ENCODE results near the gene UBAC2.

Gene UBAC2

GRCh38 chr13:99414048-99414995, 213.7 kb downstream of the UBAC2 start:
- CTCF ChIA-PET: interaction anchor here (2.0 to 6.0 kb wide), 3 partner anchors 21 to 148 kb away, joined by 8 to 29 read pairs (median 17); no protein-coding TSS in a partner anchor
- Mint-ChIP-seq H3K36me3 (peaks cover 7% of the 10 kb centered on the region), H3K27ac (no peak overlapping the region), H3K9me3 (peaks cover 6% of the 10 kb centered on the region), H3K27me3 (peaks cover 14% of the 10 kb centered on the region), H3K4me1 (peaks cover 14% of the 10 kb centered on the region), H3K4me3 (no peak overlapping the region)
- peak; percentile 17 for DNase-seq

GRCh38 chr13:99415014-99415650, 214.5 kb downstream of the UBAC2 start:
- DNase-seq: no peak
- H3K36me3 Mint-ChIP-seq: peaks cover 7% of the 10 kb centered on the region
- CTCF ChIA-PET: interaction anchor here (1.0 to 6.0 kb wide), 3 partner anchors 10 to 145 kb away, joined by 3 to 29 read pairs (median 4); no protein-coding TSS in a partner anchor

GRCh38 chr13:99415851-99416331, 215.2 kb downstream of the UBAC2 start:
- H3K4me3 Mint-ChIP-seq: peak overlapping the region; percentile 21
- CTCF ChIA-PET: interaction anchor here (1.0 to 6.0 kb wide), 4 partner anchors 10 to 145 kb away, joined by 3 to 29 read pairs (median 8); no protein-coding TSS in a partner anchor
- peak overlapping the region; percentile 78 for H3K27ac Mint-ChIP-seq
- peaks cover 21% of the 10 kb centered on the region for H3K27me3 Mint-ChIP-seq
- peaks cover 6% of the 10 kb centered on the region for H3K9me3 Mint-ChIP-seq
- DNase-seq: peak; percentile 40
- H3K4me1 Mint-ChIP-seq: peaks cover 27% of the 10 kb centered on the region
- peaks cover 6% of the 10 kb centered on the region for H3K36me3 Mint-ChIP-seq

More at GRCh38 chr13:99415014-99415650, 214.5 kb downstream of the UBAC2 start:
- H3K4me1 Mint-ChIP-seq: peaks cover 21% of the 10 kb centered on the region
- peaks cover 19% of the 10 kb centered on the region for H3K27me3 Mint-ChIP-seq
- H3K27ac Mint-ChIP-seq: no peak overlapping the region
- peaks cover 6% of the 10 kb centered on the region for H3K9me3 Mint-ChIP-seq
- H3K4me3 Mint-ChIP-seq: no peak overlapping the region

- Mint-ChIP-seq H3K27ac (peak overlapping the region; percentile 78), H3K9me3 (peaks cover 6% of the 10 kb centered on the region), H3K36me3 (peaks cover 5% of the 10 kb centered on the region), H3K4me3 (peak overlapping the region; percentile 35), H3K4me1 (peaks cover 32% of the 10 kb centered on the region), H3K27me3 (peaks cover 25% of the 10 kb centered on the region)
- peak; percentile 39 for DNase-seq
- CTCF ChIA-PET: interaction anchor here (1.0 to 6.0 kb wide), 5 partner anchors 9 to 146 kb away, joined by 3 to 29 read pairs (median 4); no protein-coding TSS in a partner anchor
Observed at GRCh38 chr13:99416411-99417121, 215.9 kb downstream of the UBAC2 start.

- peak overlapping the region; percentile 78 for H3K27ac Mint-ChIP-seq
Observed at GRCh38 chr13:99417201-99418102, 216.8 kb downstream of the UBAC2 start.

GRCh38 chr13:99418103-99418842, 217.6 kb downstream of the UBAC2 start:
- DNase-seq: peak; percentile 16
- CTCF ChIA-PET: interaction anchor here (1.1 to 6.0 kb wide), 4 partner anchors 17 to 238 kb away, joined by 3 to 29 read pairs (median 17); no protein-coding TSS in a partner anchor
- H3K27ac Mint-ChIP-seq: peak overlapping the region; percentile 38

More at GRCh38 chr13:99417201-99418102, 216.8 kb downstream of the UBAC2 start:
- Mint-ChIP-seq H3K27me3 (peaks cover 31% of the 10 kb centered on the region), H3K4me1 (peaks cover 38% of the 10 kb centered on the region), H3K9me3 (no peaks in the 10 kb centered on the region), H3K36me3 (no peaks in the 10 kb centered on the region), H3K4me3 (peak overlapping the region; percentile 14)
- CTCF ChIA-PET: interaction anchor here (1.4 to 6.0 kb wide), 4 partner anchors 16 to 30 kb away, joined by 3 to 29 read pairs (median 20); no protein-coding TSS in a partner anchor
- peak; percentile 43 for DNase-seq

GRCh38 chr13:99418843-99419140, 218.1 kb downstream of the UBAC2 start:
- Mint-ChIP-seq H3K4me3 (no peak overlapping the region), H3K27ac (peak overlapping the region; percentile 38), H3K9me3 (no peaks in the 10 kb centered on the region), H3K27me3 (peaks cover 31% of the 10 kb centered on the region), H3K36me3 (peaks cover 1% of the 10 kb centered on the region), H3K4me1 (peaks cover 51% of the 10 kb centered on the region)
- DNase-seq: peak; percentile 17
- CTCF ChIA-PET: interaction anchor here (1.1 to 6.0 kb wide), 4 partner anchors 17 to 238 kb away, joined by 3 to 29 read pairs (median 17); no protein-coding TSS in a partner anchor

More at GRCh38 chr13:99418103-99418842, 217.6 kb downstream of the UBAC2 start:
- H3K4me1 Mint-ChIP-seq: peaks cover 46% of the 10 kb centered on the region
- no peak overlapping the region for H3K4me3 Mint-ChIP-seq
- peaks cover 31% of the 10 kb centered on the region for H3K27me3 Mint-ChIP-seq
- no peaks in the 10 kb centered on the region for H3K9me3 Mint-ChIP-seq
- no peaks in the 10 kb centered on the region for H3K36me3 Mint-ChIP-seq

GRCh38 chr13:99419591-99420243, 219.1 kb downstream of the UBAC2 start:
- peak overlapping the region; percentile 78 for H3K27ac Mint-ChIP-seq
- H3K27me3 Mint-ChIP-seq: peaks cover 31% of the 10 kb centered on the region
- peak; percentile 14 for DNase-seq
- H3K9me3 Mint-ChIP-seq: no peaks in the 10 kb centered on the region
- H3K4me3 Mint-ChIP-seq: peak overlapping the region; percentile 58
- CTCF ChIA-PET: interaction anchor here (1.1 to 6.0 kb wide), 6 partner anchors 9 to 237 kb away, joined by 3 to 29 read pairs (median 5); no protein-coding TSS in a partner anchor
- peaks cover 2% of the 10 kb centered on the region for H3K36me3 Mint-ChIP-seq
- peaks cover 60% of the 10 kb centered on the region for H3K4me1 Mint-ChIP-seq

GRCh38 chr13:99421271-99421670, 220.6 kb downstream of the UBAC2 start:
- Mint-ChIP-seq H3K27ac (peak overlapping the region; percentile 79), H3K36me3 (peaks cover 2% of the 10 kb centered on the region), H3K4me1 (peaks cover 75% of the 10 kb centered on the region), H3K4me3 (peak overlapping the region; percentile 11), H3K9me3 (no peaks in the 10 kb centered on the region), H3K27me3 (peaks cover 27% of the 10 kb centered on the region)
- DNase-seq: no peak
- CTCF ChIA-PET: interaction anchor here (0.7 to 1.7 kb wide), 4 partner anchors 14 to 48 kb away, joined by 3 to 8 read pairs (median 3); no protein-coding TSS in a partner anchor

GRCh38 chr13:99421758-99422585, 221.3 kb downstream of the UBAC2 start:
- Mint-ChIP-seq H3K27me3 (peaks cover 22% of the 10 kb centered on the region), H3K36me3 (peaks cover 2% of the 10 kb centered on the region), H3K27ac (peak overlapping the region; percentile 47), H3K4me1 (peaks cover 79% of the 10 kb centered on the region), H3K9me3 (no peaks in the 10 kb centered on the region), H3K4me3 (no peak overlapping the region)
- CTCF ChIA-PET: interaction anchor here (0.7 to 1.7 kb wide), 4 partner anchors 13 to 39 kb away, joined by 3 to 8 read pairs (median 3); no protein-coding TSS in a partner anchor
- DNase-seq: no peak

All from activated naive CD4-positive, alpha-beta T cell treated with anti-CD3 and anti-CD28 coated beads, Interleukin-2, amount 10 ng/mL, durations not matched to agents 7 days and 5 days (primary cell).